Measurements from ENCODE around the gene GPR180.
"Not testable (repeated sequence)": the region's sequence is repeated elsewhere in the genome, so short reads cannot be mapped to it uniquely, and the experiment has no call there.

Gene GPR180

GRCh38 chr13:94637677-94638076 is 36.0 kb downstream of the GPR180 start:
- H3K4me1 ChIP-seq (ENCODE audit: control insufficient read depth, insufficient read depth, low read depth, low read length); H3K4me2 ChIP-seq (ENCODE audit: low read length, poor library complexity, severe bottlenecking); H2AK5ac ChIP-seq (ENCODE audit: low read length, severe bottlenecking); H3K14ac ChIP-seq (ENCODE audit: low read length in 2 of 2); H3K18ac ChIP-seq (ENCODE audit: low read depth in 1 of 2, low read length in 2 of 2); H2BK12ac ChIP-seq (ENCODE audit: low read length in 2 of 2); DNase-seq; H2BK15ac ChIP-seq (ENCODE audit: low read depth, poor library complexity, severe bottlenecking); H3K9ac ChIP-seq (ENCODE audit: low read length); H2AFZ ChIP-seq (ENCODE audit: low read depth, low read length); H3K9me3 ChIP-seq (ENCODE audit: control insufficient read depth, low read length); H3K4ac ChIP-seq (ENCODE audit: low read depth in 1 of 2, low read length in 2 of 2); H3K23ac ChIP-seq (ENCODE audit: low read length in 2 of 2); H4K91ac ChIP-seq (ENCODE audit: low read length); H2BK5ac ChIP-seq (ENCODE audit: low read depth, low read length, poor library complexity, severe bottlenecking); H3K27me3 ChIP-seq (ENCODE audit: control insufficient read depth in 1 of 2, insufficient read depth in 1 of 2, low read length in 2 of 2); H3K27ac ChIP-seq (ENCODE audit: low read length, poor library complexity, severe bottlenecking); H4K8ac ChIP-seq (ENCODE audit: low read length); H2BK120ac ChIP-seq (ENCODE audit: low read depth, low read length); H3K4me3 ChIP-seq (ENCODE audit: insufficient read depth in 1 of 2, low read depth in 1 of 2, low read length in 2 of 2); H3K79me1 ChIP-seq (replicated peaks; ENCODE audit: low read length, poor library complexity, severe bottlenecking): not testable (repeated sequence)
- 100% methylated on average over 2 of the region's 3 CpGs for WGBS
- peaks cover 0 to 13% of the 10 kb centered on the region in 2 experiments for H3K36me3 ChIP-seq (ENCODE audit: control insufficient read depth in 1 of 2, insufficient read depth in 2 of 2, low read depth in 1 of 2, low read length in 2 of 2)

DNA sequence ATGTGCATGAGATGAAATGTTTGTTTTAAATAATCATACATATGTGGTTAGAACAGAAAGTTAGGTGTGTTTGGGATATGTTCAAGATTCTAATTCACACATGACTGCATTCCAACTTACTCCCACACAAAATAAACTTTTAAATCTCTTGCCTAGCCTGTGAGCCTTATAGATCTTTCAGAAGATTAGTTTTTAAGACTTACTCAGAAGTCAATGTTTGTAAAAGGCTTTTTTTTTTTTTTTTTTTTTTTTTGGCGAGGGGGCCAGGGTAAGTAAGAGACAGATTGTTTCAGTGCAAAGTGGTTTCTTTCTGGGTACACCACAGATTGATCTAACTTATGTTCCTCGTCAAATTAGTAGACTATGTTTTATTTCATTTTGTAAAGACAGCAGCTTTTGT is 39.1 kb downstream of the GPR180 start:
- no peak overlapping the region for H2BK5ac ChIP-seq (ENCODE audit: low read depth, low read length, poor library complexity, severe bottlenecking)
- H2AK5ac ChIP-seq (ENCODE audit: low read length, severe bottlenecking): no peak overlapping the region
- H2BK15ac ChIP-seq (ENCODE audit: low read depth, poor library complexity, severe bottlenecking): no peak overlapping the region
- no peak overlapping the region for H2BK12ac ChIP-seq (ENCODE audit: low read length in 2 of 2)
- H3K9me3 ChIP-seq (ENCODE audit: control insufficient read depth, low read length): no peaks in the 10 kb centered on the region
- no peaks in the 10 kb centered on the region for H3K27me3 ChIP-seq (ENCODE audit: control insufficient read depth in 1 of 2, insufficient read depth in 1 of 2, low read length in 2 of 2)
- no peaks in the 10 kb centered on the region for H3K36me3 ChIP-seq (ENCODE audit: control insufficient read depth in 1 of 2, insufficient read depth in 2 of 2, low read depth in 1 of 2, low read length in 2 of 2)
- no peak overlapping the region for H3K4me2 ChIP-seq (ENCODE audit: low read length, poor library complexity, severe bottlenecking)
- peak overlapping the region; percentile 81 for H3K9ac ChIP-seq (ENCODE audit: low read length)
- DNase-seq: peak; percentile 29
- no peak overlapping the region for H3K4ac ChIP-seq (ENCODE audit: low read depth in 1 of 2, low read length in 2 of 2)
- H3K18ac ChIP-seq (ENCODE audit: low read depth in 1 of 2, low read length in 2 of 2): no peak overlapping the region
- no peak overlapping the region for H2BK120ac ChIP-seq (ENCODE audit: low read depth, low read length)
- H3K27ac ChIP-seq (ENCODE audit: low read length, poor library complexity, severe bottlenecking): no peak overlapping the region
- H4K91ac ChIP-seq (ENCODE audit: low read length): no peak overlapping the region
- no peak overlapping the region for H3K14ac ChIP-seq (ENCODE audit: low read length in 2 of 2)
- H3K23ac ChIP-seq (ENCODE audit: low read length in 2 of 2): no peak overlapping the region
- no peaks in the 10 kb centered on the region for H3K4me1 ChIP-seq (ENCODE audit: control insufficient read depth, insufficient read depth, low read depth, low read length)
- H4K8ac ChIP-seq (ENCODE audit: low read length): no peak overlapping the region
- WGBS: no CpG with 5 or more reads among the region's 2 CpGs
- H2AFZ ChIP-seq (ENCODE audit: low read depth, low read length): no peak overlapping the region
- H3K4me3 ChIP-seq (ENCODE audit: insufficient read depth in 1 of 2, low read depth in 1 of 2, low read length in 2 of 2): no peak overlapping the region
- H3K79me1 ChIP-seq (replicated peaks; ENCODE audit: low read length, poor library complexity, severe bottlenecking): no peaks in the 10 kb centered on the region

- no peak overlapping the region for H2AFZ ChIP-seq (ENCODE audit: low read depth, low read length)
- no peak overlapping the region for H2BK12ac ChIP-seq (ENCODE audit: low read length in 2 of 2)
- H3K9me3 ChIP-seq (ENCODE audit: control insufficient read depth, low read length): no peaks in the 10 kb centered on the region
- H4K91ac ChIP-seq (ENCODE audit: low read length): no peak overlapping the region
- no peaks in the 10 kb centered on the region for H3K4me1 ChIP-seq (ENCODE audit: control insufficient read depth, insufficient read depth, low read depth, low read length)
- H2BK120ac ChIP-seq (ENCODE audit: low read depth, low read length): no peak overlapping the region
- WGBS: no CpG with 5 or more reads among the region's 3 CpGs
- peak; percentile 84 for DNase-seq
- H3K4me2 ChIP-seq (ENCODE audit: low read length, poor library complexity, severe bottlenecking): no peak overlapping the region
- H3K27me3 ChIP-seq (ENCODE audit: control insufficient read depth in 1 of 2, insufficient read depth in 1 of 2, low read length in 2 of 2): no peaks in the 10 kb centered on the region
- no peak overlapping the region for H2BK5ac ChIP-seq (ENCODE audit: low read depth, low read length, poor library complexity, severe bottlenecking)
- H3K36me3 ChIP-seq (ENCODE audit: control insufficient read depth in 1 of 2, insufficient read depth in 2 of 2, low read depth in 1 of 2, low read length in 2 of 2): no peaks in the 10 kb centered on the region
- H3K27ac ChIP-seq (ENCODE audit: low read length, poor library complexity, severe bottlenecking): no peak overlapping the region
- H2BK15ac ChIP-seq (ENCODE audit: low read depth, poor library complexity, severe bottlenecking): no peak overlapping the region
- H3K4ac ChIP-seq (ENCODE audit: low read depth in 1 of 2, low read length in 2 of 2): no peak overlapping the region
- no peak overlapping the region for H3K23ac ChIP-seq (ENCODE audit: low read length in 2 of 2)
- no peak overlapping the region for H3K14ac ChIP-seq (ENCODE audit: low read length in 2 of 2)
- H3K18ac ChIP-seq (ENCODE audit: low read depth in 1 of 2, low read length in 2 of 2): no peak overlapping the region
- peak overlapping the region; percentile 81 for H3K9ac ChIP-seq (ENCODE audit: low read length)
- no peak overlapping the region for H2AK5ac ChIP-seq (ENCODE audit: low read length, severe bottlenecking)
- H3K79me1 ChIP-seq (replicated peaks; ENCODE audit: low read length, poor library complexity, severe bottlenecking): no peaks in the 10 kb centered on the region
- H3K4me3 ChIP-seq (ENCODE audit: insufficient read depth in 1 of 2, low read depth in 1 of 2, low read length in 2 of 2): peak overlapping the region in 1 of 2 experiments; percentile 9
- H4K8ac ChIP-seq (ENCODE audit: low read length): no peak overlapping the region
Measured at GRCh38 chr13:94641409-94641941, 39.8 kb downstream of the GPR180 start.

DNA sequence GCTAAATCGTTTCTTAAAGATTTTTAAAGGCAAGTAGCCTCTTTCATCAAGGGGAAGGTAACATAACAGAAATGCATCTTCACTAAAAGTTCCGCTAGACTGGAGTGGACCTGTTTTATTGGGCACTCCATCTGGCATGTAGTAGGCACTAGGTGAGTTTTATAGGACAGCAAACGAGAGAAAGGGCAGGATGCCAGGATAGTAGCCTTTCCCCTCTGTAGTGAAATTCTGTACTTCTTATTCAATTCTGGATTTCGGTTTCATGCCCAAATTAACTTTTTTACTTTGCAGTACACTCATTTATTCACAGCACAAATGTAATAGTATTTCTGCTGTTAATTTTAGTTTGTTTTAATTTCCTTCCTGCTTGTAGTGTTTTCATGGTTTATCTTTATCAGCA is 45.2 kb downstream of the GPR180 start:
- no peak overlapping the region for H2AFZ ChIP-seq (ENCODE audit: low read depth, low read length)
- no peak for DNase-seq
- no peak overlapping the region for H3K18ac ChIP-seq (ENCODE audit: low read depth in 1 of 2, low read length in 2 of 2)
- H3K9ac ChIP-seq (ENCODE audit: low read length): no peak overlapping the region
- H2AK5ac ChIP-seq (ENCODE audit: low read length, severe bottlenecking): no peak overlapping the region
- WGBS: 100% methylated on average over 4 of the region's 4 CpGs
- no peak overlapping the region for H3K4ac ChIP-seq (ENCODE audit: low read depth in 1 of 2, low read length in 2 of 2)
- H4K8ac ChIP-seq (ENCODE audit: low read length): no peak overlapping the region
- H2BK15ac ChIP-seq (ENCODE audit: low read depth, poor library complexity, severe bottlenecking): no peak overlapping the region
- no peak overlapping the region for H3K4me2 ChIP-seq (ENCODE audit: low read length, poor library complexity, severe bottlenecking)
- no peak overlapping the region for H3K23ac ChIP-seq (ENCODE audit: low read length in 2 of 2)
- H3K9me3 ChIP-seq (ENCODE audit: control insufficient read depth, low read length): no peaks in the 10 kb centered on the region
- H2BK120ac ChIP-seq (ENCODE audit: low read depth, low read length): no peak overlapping the region
- H4K91ac ChIP-seq (ENCODE audit: low read length): no peak overlapping the region
- no peaks in the 10 kb centered on the region for H3K27me3 ChIP-seq (ENCODE audit: control insufficient read depth in 1 of 2, insufficient read depth in 1 of 2, low read length in 2 of 2)
- H3K4me3 ChIP-seq (ENCODE audit: insufficient read depth in 1 of 2, low read depth in 1 of 2, low read length in 2 of 2): no peak overlapping the region
- no peak overlapping the region for H3K27ac ChIP-seq (ENCODE audit: low read length, poor library complexity, severe bottlenecking)
- H3K4me1 ChIP-seq (ENCODE audit: control insufficient read depth, insufficient read depth, low read depth, low read length): no peaks in the 10 kb centered on the region
- H3K14ac ChIP-seq (ENCODE audit: low read length in 2 of 2): no peak overlapping the region
- no peaks in the 10 kb centered on the region for H3K79me1 ChIP-seq (replicated peaks; ENCODE audit: low read length, poor library complexity, severe bottlenecking)
- no peak overlapping the region for H2BK12ac ChIP-seq (ENCODE audit: low read length in 2 of 2)
- H2BK5ac ChIP-seq (ENCODE audit: low read depth, low read length, poor library complexity, severe bottlenecking): no peak overlapping the region
- H3K36me3 ChIP-seq (ENCODE audit: control insufficient read depth in 1 of 2, insufficient read depth in 2 of 2, low read depth in 1 of 2, low read length in 2 of 2): no peaks in the 10 kb centered on the region

Measured in mesenchymal stem cell (in vitro differentiated cells and primary cell).